ENCODE data around the gene CNKSR2. TPM values are rescaled to one million over a fixed set of nuclear protein-coding genes. Genes with fewer than 3 reads are reported as not detected.

Gene CNKSR2
- total and polyA plus RNA-seq, 10 of the 15 experiments (the other 5 are each of a cell fraction or from before 2014, with no cell fraction given), result 0.02 to 0.69 (median 0.18) TPM; not detected in 4

- no peak for TF ChIP-seq BMI1 (IDR thresholded peaks at IDR 0.05; ENCODE audit: borderline replicate concordance)
- no peak for TF ChIP-seq PML (IDR thresholded peaks at IDR 0.05; ENCODE audit: low read length)
- TF ChIP-seq SMAD5 (IDR thresholded peaks at IDR 0.05; ENCODE audit: low read depth), result no peak
- TF ChIP-seq USF2 (IDR thresholded peaks at IDR 0.05; ENCODE audit: borderline replicate concordance, low read depth, low read length), result no peak
- no peak for TF ChIP-seq SUPT20H (IDR thresholded peaks at IDR 0.05; ENCODE audit: borderline replicate concordance, control insufficient read depth, low read depth, low read length)
- TF ChIP-seq NFXL1 (IDR thresholded peaks at IDR 0.05; ENCODE audit: borderline replicate concordance), result no peak
- no peak for TF ChIP-seq SRF (IDR thresholded peaks at IDR 0.05; ENCODE audit: low read depth in 2 of 2, low read length in 2 of 2)
- no peak for TF ChIP-seq PKNOX1 (IDR thresholded peaks at IDR 0.05)
- TF ChIP-seq CEBPB (IDR thresholded peaks at IDR 0.05; ENCODE audit: borderline replicate concordance in 1 of 2, low read depth in 2 of 2, low read length in 2 of 2), result no peak
- no peak for TF ChIP-seq ZBTB11 (CRISPR knock-in tag; IDR thresholded peaks at IDR 0.05)
- TF ChIP-seq CBFB (IDR thresholded peaks at IDR 0.05; ENCODE audit: low read depth), result no peak
- TF ChIP-seq ZNF384 (IDR thresholded peaks at IDR 0.05; ENCODE audit: borderline replicate concordance, low read depth, low read length), result no peak
- TF ChIP-seq SKIL (IDR thresholded peaks at IDR 0.05; ENCODE audit: low read depth, poor library complexity, severe bottlenecking), result no peak
- no peak for TF ChIP-seq TCF3 (IDR thresholded peaks at IDR 0.05; ENCODE audit: borderline replicate concordance, insufficient read depth, low read depth, low read length)
- ChIA-PET RAD21 (ENCODE audit: unreplicated experiment) (no interaction called here), POLR2A (no interaction called here), CTCF (interaction anchor here (1.2 to 1.7 kb wide), 2 partner anchors 10 to 17 kb away, joined by 3 to 5 read pairs; no protein-coding TSS in a partner anchor), SMC1A (ENCODE audit: uncharacterized antibody, unreplicated experiment) (interaction anchor here (0.6 to 0.7 kb wide), 3 partner anchors 10 to 571 kb away, joined by 3 to 5 read pairs (median 4); no protein-coding TSS in a partner anchor)
- Histone ChIP-seq H3K27me3 (replicated peaks in 1 of 2; ENCODE audit: control insufficient read depth in 2 of 2, insufficient read depth in 2 of 2, low read length in 1 of 2) (no peaks in the 10 kb centered on the region), H3K79me2 (ENCODE audit: control insufficient read depth, insufficient read depth, low read length) (no peaks in the 10 kb centered on the region), H2AFZ (ENCODE audit: control insufficient read depth, low read depth, low read length) (no peak overlapping the region), H3K36me3 (ENCODE audit: control insufficient read depth in 2 of 2, insufficient read depth in 2 of 2, low read length in 1 of 2) (no peaks in the 10 kb centered on the region), H4K20me1 (ENCODE audit: control insufficient read depth, insufficient read depth) (no peaks in the 10 kb centered on the region), H3K4me1 (ENCODE audit: control insufficient read depth, insufficient read depth, low read length) (no peaks in the 10 kb centered on the region), H3K9ac (ENCODE audit: control insufficient read depth, insufficient read depth, low read length) (no peak overlapping the region), H3K27ac (ENCODE audit: control insufficient read depth, insufficient read depth) (no peak overlapping the region), H3K4me2 (ENCODE audit: control insufficient read depth, insufficient read depth) (no peak overlapping the region), H3K9me3 (replicated peaks; ENCODE audit: control insufficient read depth, insufficient read depth, low read length) (no peaks in the 10 kb centered on the region), H3K4me3 (no peak overlapping the region)
- ATAC-seq (no peak), DNase-seq (ENCODE audit: low read depth, low spot score) (no peak), FAIRE-seq (no peak)
- in situ Hi-C loops (cut with MboI), result no loop called here
- intact Hi-C loops (cut with micrococcal nuclease; ENCODE audit: unreplicated experiment), result no loop called here
- WGBS (ENCODE audit: insufficient coverage, insufficient replicate concordance, low lambda C conversion rate, missing lambda C conversion rate), result 0% methylated on average over 1 of the region's 1 CpG
- no TSS peak for BruUV-seq (replicated peaks)
These were observed 5.8 kb downstream of the CNKSR2 start for GRCh38 chrX:21379991-21380390.

Measured in GM12878 (cell line).